HepG2 (cell line): Measurements from ENCODE around the gene ANKZF1. TPM values are rescaled to one million over a fixed set of nuclear protein-coding genes. Genes with fewer than 3 reads are reported as not detected.
A peak's percentile ranks its signal among the peaks of the same experiment; 100 is the strongest.

ENCODE experiments used
- ATF7 ChIP-seq, 2 experiments: fragments of 450-650 bp in 1 of 2; sonication (generic) in 1 of 2; formaldehyde crosslinking in 1 of 2; IDR thresholded peaks; 2 replicates each; pipeline versions ENCODE4 v1.4.0 to v1.6.1; 2016 to 2020; ENCODE audit warnings: antibody characterized with exemption in 1 of 2, mild to moderate bottlenecking in 1 of 2, missing genetic modification reagents in 1 of 2
- BCL6 ChIP-seq: IDR thresholded peaks from 2 replicates; pipeline ENCODE4 v1.6.1; 2016; ENCODE audit warnings: missing genetic modification reagents, missing compliant biosample characterization
- ESRRA ChIP-seq: sonication (generic); formaldehyde crosslinking; IDR thresholded peaks from 2 replicates; pipeline ENCODE4 v1.5.1; 2020; ENCODE audit warnings: mild to moderate bottlenecking, low read depth, missing genetic modification reagents
- HIVEP1 ChIP-seq: sonication (generic); formaldehyde crosslinking; IDR thresholded peaks from 2 replicates; pipeline ENCODE4 v1.4.0; 2020; ENCODE audit warnings: mild to moderate bottlenecking, missing genetic modification reagents
- HMG20A ChIP-seq: IDR thresholded peaks from 2 replicates; pipeline ENCODE4 v1.6.1; 2016; ENCODE audit warnings: borderline replicate concordance
- HNF4A ChIP-seq: sonication (generic); formaldehyde crosslinking; IDR thresholded peaks from 2 replicates; pipeline ENCODE4 v1.4.0; 2020; ENCODE audit warnings: missing genetic modification reagents
- KLF12 ChIP-seq: sonication (generic); formaldehyde crosslinking; IDR thresholded peaks from 2 replicates; pipeline ENCODE4 v1.4.0; 2020; ENCODE audit warnings: missing genetic modification reagents, borderline replicate concordance
- MED13 ChIP-seq: sonication (generic); formaldehyde crosslinking; IDR thresholded peaks from 2 replicates; pipeline ENCODE4 v1.5.0; 2020; ENCODE audit warnings: missing genetic modification reagents
- NFYB ChIP-seq: sonication (generic); formaldehyde crosslinking; IDR thresholded peaks from 2 replicates; pipeline ENCODE4 v1.4.0; 2020; ENCODE audit warnings: missing genetic modification reagents
- RAD21 ChIP-seq: fragments of 450-650 bp; formaldehyde crosslinking; IDR thresholded peaks from 2 replicates; pipeline ENCODE4 v1.5.0; 2020; ENCODE audit warnings: mild to moderate bottlenecking
- SATB2 ChIP-seq: sonication (generic); formaldehyde crosslinking; IDR thresholded peaks from 2 replicates; pipeline ENCODE4 v1.5.0; 2020; ENCODE audit warnings: missing genetic modification reagents
- XBP1 ChIP-seq: sonication (generic); formaldehyde crosslinking; IDR thresholded peaks from 2 replicates; pipeline ENCODE4 v1.5.0; 2020; ENCODE audit warnings: missing genetic modification reagents
- XRCC5 ChIP-seq: fragments of 200-400 bp; formaldehyde crosslinking; optimal IDR thresholded peaks from 2 replicates; pipeline ENCODE3; 2017; ENCODE audit warnings: mild to moderate bottlenecking, low read length
- YEATS4 ChIP-seq: sonication (generic); formaldehyde crosslinking; IDR thresholded peaks from 2 replicates; pipeline ENCODE4 v1.4.0; 2020; ENCODE audit warnings: missing genetic modification reagents, borderline replicate concordance
- ZFYVE20 ChIP-seq: sonication (generic); formaldehyde crosslinking; IDR thresholded peaks from 2 replicates; pipeline ENCODE4 v1.8.0; 2023; ENCODE audit warnings: low read depth, mild to moderate bottlenecking, moderate library complexity, missing genetic modification reagents, borderline replicate concordance
- ZNF225 ChIP-seq: sonication (generic); formaldehyde crosslinking; IDR thresholded peaks from 2 replicates; pipeline ENCODE4 v1.4.0; 2020; ENCODE audit warnings: mild to moderate bottlenecking, missing genetic modification reagents
- ZNF232 ChIP-seq: sonication (generic); formaldehyde crosslinking; IDR thresholded peaks from 2 replicates; pipeline ENCODE4 v1.4.0; 2020; ENCODE audit warnings: missing genetic modification reagents, borderline replicate concordance
- ZNF34 ChIP-seq: sonication (generic); formaldehyde crosslinking; IDR thresholded peaks from 2 replicates; pipeline ENCODE4 v1.4.0; 2020; ENCODE audit warnings: mild to moderate bottlenecking, missing genetic modification reagents, borderline replicate concordance
- ZNF550 ChIP-seq: sonication (generic); formaldehyde crosslinking; IDR thresholded peaks from 2 replicates; pipeline ENCODE4 v1.4.0; 2020; ENCODE audit warnings: mild to moderate bottlenecking, missing genetic modification reagents, borderline replicate concordance
- ZNF552 ChIP-seq: sonication (generic); formaldehyde crosslinking; IDR thresholded peaks from 2 replicates; pipeline ENCODE4 v1.9.0; 2022; ENCODE audit warnings: missing genetic modification reagents, mild to moderate bottlenecking, borderline replicate concordance
- ZNF562 ChIP-seq: sonication (generic); formaldehyde crosslinking; IDR thresholded peaks from 2 replicates; pipeline ENCODE4 v1.8.0; 2022; ENCODE audit warnings: missing genetic modification reagents, borderline replicate concordance
- ZNF563 ChIP-seq: sonication (generic); formaldehyde crosslinking; IDR thresholded peaks from 2 replicates; pipeline ENCODE4 v1.8.0; 2022; ENCODE audit warnings: mild to moderate bottlenecking, moderate library complexity, missing genetic modification reagents
- ZNF570 ChIP-seq: sonication (generic); formaldehyde crosslinking; IDR thresholded peaks from 2 replicates; pipeline ENCODE4 v1.4.0; 2020; ENCODE audit warnings: mild to moderate bottlenecking, missing genetic modification reagents, borderline replicate concordance
- ZNF772 ChIP-seq: sonication (generic); formaldehyde crosslinking; IDR thresholded peaks from 2 replicates; pipeline ENCODE4 v1.5.0; 2020; ENCODE audit warnings: mild to moderate bottlenecking, missing genetic modification reagents
- polyA plus RNA-seq, 8 experiments: library from polyadenylated mRNA; depleted of rRNA in 3 of 8; stranded (reverse) in 7 of 8; unstranded in 1 of 8; fragments of >200 nt; fragmentation: Illumina TruSeq in 4 of 8; extraction: Trizol in 4 of 8; gene quantifications; 2 replicates each; pipeline versions ENCODE4 v1.2.1 to v1.2.3, GENCODE V29; 2011 to 2016; ENCODE audit warnings: low read depth in 4 of 8, missing spikeins in 1 of 8, mixed read lengths in 1 of 8; ENCODE audit not compliant: insufficient read depth in 1 of 8
- total RNA-seq, 5 experiments: library from RNA; depleted of rRNA; stranded (reverse); fragments of >200 nt; fragmentation: Illumina TruSeq; extraction: Trizol; gene quantifications; 2 replicates each; pipeline ENCODE4 v1.2.3, GENCODE V29; 2016; ENCODE audit warnings: low read depth in 1 of 5
- TF ChIP-seq, protein P1 (sequence below): sonication (generic); formaldehyde crosslinking; conservative IDR thresholded peaks from 2 replicates; pipeline ENCODE4 v1.8.0; 2022; ENCODE audit warnings: missing genetic modification reagents
- TF ChIP-seq, protein P2 (sequence below): IDR thresholded peaks from 2 replicates; pipeline ENCODE4 v1.6.1; 2016; ENCODE audit warnings: low read depth, control low read depth

The ANKZF1 gene
- total and polyA plus RNA-seq, 2 of the 13 experiments (the other 11 are each of a cell fraction or from before 2014, with no cell fraction given) = 25.3 to 128 TPM

DNA sequence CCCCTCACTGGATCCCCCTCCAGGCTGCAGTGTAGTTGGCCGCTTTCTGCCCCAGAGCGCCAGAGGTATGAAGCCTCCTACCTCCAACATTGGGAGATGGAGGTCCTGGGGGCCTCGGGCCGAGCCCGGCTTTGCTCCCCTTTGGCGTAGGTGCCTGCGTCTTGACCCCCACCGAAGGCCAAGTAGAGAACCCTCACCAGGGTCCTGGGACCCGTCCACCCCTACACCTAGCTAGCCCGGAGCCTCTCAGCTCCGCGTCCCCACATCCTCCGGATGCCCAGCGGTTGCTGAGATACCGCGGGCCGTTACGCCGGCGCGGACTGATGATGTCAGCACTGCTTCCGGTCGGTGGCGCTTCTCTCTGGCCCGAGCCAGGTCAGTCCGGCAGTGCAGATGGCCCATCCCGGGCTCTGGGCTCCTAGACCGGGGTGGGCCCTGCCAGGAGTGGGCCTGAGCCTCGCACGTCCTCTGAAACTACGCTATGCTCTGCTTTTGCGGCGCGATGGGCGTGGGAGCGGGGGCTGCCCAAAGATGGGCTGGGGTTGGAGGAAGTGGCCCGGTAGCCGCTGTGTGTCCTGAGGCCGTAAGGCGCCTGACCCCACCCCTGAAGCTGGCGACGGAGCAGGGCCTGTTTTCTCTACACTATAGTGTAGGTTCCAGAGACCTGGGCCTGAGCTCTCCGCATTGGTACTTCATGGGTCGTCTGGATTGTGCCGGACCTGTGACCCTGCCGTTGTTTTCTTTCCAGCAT lies 15.7 kb downstream of the ANKZF1 start, which contains the start of the genes GLB1L and STK16 (continued):
- TF ChIP-seq, protein P1, sequence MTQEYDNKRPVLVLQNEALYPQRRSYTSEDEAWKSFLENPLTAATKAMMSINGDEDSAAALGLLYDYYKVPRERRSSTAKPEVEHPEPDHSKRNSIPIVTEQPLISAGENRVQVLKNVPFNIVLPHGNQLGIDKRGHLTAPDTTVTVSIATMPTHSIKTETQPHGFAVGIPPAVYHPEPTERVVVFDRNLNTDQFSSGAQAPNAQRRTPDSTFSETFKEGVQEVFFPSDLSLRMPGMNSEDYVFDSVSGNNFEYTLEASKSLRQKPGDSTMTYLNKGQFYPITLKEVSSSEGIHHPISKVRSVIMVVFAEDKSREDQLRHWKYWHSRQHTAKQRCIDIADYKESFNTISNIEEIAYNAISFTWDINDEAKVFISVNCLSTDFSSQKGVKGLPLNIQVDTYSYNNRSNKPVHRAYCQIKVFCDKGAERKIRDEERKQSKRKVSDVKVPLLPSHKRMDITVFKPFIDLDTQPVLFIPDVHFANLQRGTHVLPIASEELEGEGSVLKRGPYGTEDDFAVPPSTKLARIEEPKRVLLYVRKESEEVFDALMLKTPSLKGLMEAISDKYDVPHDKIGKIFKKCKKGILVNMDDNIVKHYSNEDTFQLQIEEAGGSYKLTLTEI (CRISPR knock-in tag) = no peak
- TF ChIP-seq RAD21 = peak; percentile 44
- no peak; the same call in 1 of the 2 replicates for TF ChIP-seq ZNF550 (CRISPR knock-in tag)
- peak; percentile 79; the same call in 1 of the 2 replicates for TF ChIP-seq ESRRA
- peak; percentile 83 for TF ChIP-seq XBP1
- TF ChIP-seq KLF12 (CRISPR knock-in tag) = peak; percentile 79
- peak; percentile 83 for TF ChIP-seq ZNF772 (CRISPR knock-in tag)
- TF ChIP-seq ZNF34 (CRISPR knock-in tag) = peak; percentile 87
- peak; percentile 81 for TF ChIP-seq XRCC5
- peak; percentile 60 for TF ChIP-seq BCL6 (CRISPR knock-in tag)
- TF ChIP-seq HNF4A (CRISPR knock-in tag) = peak; percentile 58
- peak; percentile 9 for TF ChIP-seq NFYB (CRISPR knock-in tag)
- peak; percentile 95 for TF ChIP-seq ZNF225 (CRISPR knock-in tag)
- TF ChIP-seq ATF7 (IDR thresholded peaks at IDR 0.05) = no peak
- TF ChIP-seq ATF7 (CRISPR knock-in tag; IDR thresholded peaks at IDR 0.05) = peak; percentile 75; the same call in 1 of the 2 replicates
- no peak for TF ChIP-seq HMG20A
- TF ChIP-seq ZNF562 (CRISPR knock-in tag) = no peak
- TF ChIP-seq SATB2 (CRISPR knock-in tag) = peak; percentile 78; the same call in 1 of the 2 replicates
- TF ChIP-seq, protein P2, sequence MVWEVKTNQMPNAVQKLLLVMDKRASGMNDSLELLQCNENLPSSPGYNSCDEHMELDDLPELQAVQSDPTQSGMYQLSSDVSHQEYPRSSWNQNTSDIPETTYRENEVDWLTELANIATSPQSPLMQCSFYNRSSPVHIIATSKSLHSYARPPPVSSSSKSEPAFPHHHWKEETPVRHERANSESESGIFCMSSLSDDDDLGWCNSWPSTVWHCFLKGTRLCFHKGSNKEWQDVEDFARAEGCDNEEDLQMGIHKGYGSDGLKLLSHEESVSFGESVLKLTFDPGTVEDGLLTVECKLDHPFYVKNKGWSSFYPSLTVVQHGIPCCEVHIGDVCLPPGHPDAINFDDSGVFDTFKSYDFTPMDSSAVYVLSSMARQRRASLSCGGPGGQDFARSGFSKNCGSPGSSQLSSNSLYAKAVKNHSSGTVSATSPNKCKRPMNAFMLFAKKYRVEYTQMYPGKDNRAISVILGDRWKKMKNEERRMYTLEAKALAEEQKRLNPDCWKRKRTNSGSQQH (CRISPR knock-in tag) = peak; percentile 88; the same call in 1 of the 2 replicates
- 0 out of 2 replicates have a peak, but pooled peaks have one; percentile 6 for TF ChIP-seq ZNF552
- TF ChIP-seq ZFYVE20 (CRISPR knock-in tag) = no peak
- peak; percentile 95 for TF ChIP-seq YEATS4 (CRISPR knock-in tag)
- peak; percentile 85; the same call in 1 of the 2 replicates for TF ChIP-seq HIVEP1
- peak; percentile 77; the same call in 1 of the 2 replicates for TF ChIP-seq MED13
- no peak; the same call in 1 of the 2 replicates for TF ChIP-seq ZNF232
- peak; percentile 89; the same call in 1 of the 2 replicates for TF ChIP-seq ZNF563 (CRISPR knock-in tag)
- peak; percentile 80; the same call in 1 of the 2 replicates for TF ChIP-seq ZNF570
